22Rv1 (cell line): ENCODE data around the gene HDAC10.

ENCODE experiments used
- H3K27ac ChIP-seq: fragments of 450-650 bp; 2 replicates; pipeline ENCODE4 v1.5.1; 2017
- CTCF ChIP-seq: fragments of 450-650 bp; IDR thresholded peaks from 2 replicates; pipeline ENCODE4 v1.5.1; 2017; ENCODE audit warnings: mild to moderate bottlenecking
- ZFX ChIP-seq: fragments of 450-650 bp; IDR thresholded peaks from 2 replicates; pipeline ENCODE4 v1.6.1; 2017; ENCODE audit warnings: antibody characterized with exemption, borderline replicate concordance

HDAC10 gene

DNA sequence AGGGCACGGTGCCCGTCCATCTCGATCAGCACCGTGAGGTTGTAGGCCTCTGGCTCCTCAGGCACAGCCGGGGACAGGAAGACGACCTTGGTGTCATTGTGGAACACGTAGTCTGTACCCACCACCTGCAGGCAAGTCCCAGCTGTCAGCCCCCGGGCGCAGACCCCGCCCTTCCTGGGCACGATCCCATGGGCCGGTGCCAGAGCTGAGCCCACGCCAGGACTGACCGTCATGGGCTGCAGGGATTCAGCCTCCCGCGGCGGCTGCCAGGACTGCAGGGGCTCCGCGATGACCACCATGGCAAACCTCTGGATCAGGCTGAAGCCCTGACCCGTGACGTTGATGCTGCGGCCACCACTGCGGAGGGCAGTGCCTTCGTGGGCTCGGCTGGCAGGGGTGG lies 30.9 kb upstream of the HDAC10 start:
- TF ChIP-seq ZFX (no peak), CTCF (no peak)
- H3K27ac ChIP-seq = no peak overlapping the region

DNA sequence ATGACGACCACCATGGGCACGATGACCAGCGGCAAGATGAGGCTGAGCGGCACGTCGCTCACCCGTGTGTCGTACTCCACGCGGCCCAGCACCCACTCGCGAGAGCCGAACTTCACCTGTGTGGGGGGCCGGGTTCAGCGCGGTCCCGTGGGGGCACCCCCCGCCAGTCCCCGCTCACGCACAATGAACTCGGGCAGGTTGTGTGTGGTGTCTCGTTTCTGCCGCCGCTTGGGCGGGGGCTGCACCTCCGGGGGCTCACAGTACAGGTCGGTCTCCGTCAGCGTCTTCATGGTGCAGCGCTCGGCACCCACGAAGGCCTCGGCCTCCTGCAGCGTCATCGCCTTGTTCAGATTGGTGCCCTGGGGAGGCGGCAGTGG lies 30.3 kb upstream of the HDAC10 start:
- no peak overlapping the region for H3K27ac ChIP-seq
- no peak for TF ChIP-seq CTCF
- TF ChIP-seq ZFX = no peak

GRCh38 chr22:50280708-50281383 lies 29.8 kb upstream of the HDAC10 start:
- TF ChIP-seq CTCF (no peak), ZFX (no peak)
- no peak overlapping the region for H3K27ac ChIP-seq

- no peak for TF ChIP-seq CTCF
- no peak overlapping the region for H3K27ac ChIP-seq
Measured at GRCh38 chr22:50280022-50280707, 29.1 kb upstream of the HDAC10 start.

DNA sequence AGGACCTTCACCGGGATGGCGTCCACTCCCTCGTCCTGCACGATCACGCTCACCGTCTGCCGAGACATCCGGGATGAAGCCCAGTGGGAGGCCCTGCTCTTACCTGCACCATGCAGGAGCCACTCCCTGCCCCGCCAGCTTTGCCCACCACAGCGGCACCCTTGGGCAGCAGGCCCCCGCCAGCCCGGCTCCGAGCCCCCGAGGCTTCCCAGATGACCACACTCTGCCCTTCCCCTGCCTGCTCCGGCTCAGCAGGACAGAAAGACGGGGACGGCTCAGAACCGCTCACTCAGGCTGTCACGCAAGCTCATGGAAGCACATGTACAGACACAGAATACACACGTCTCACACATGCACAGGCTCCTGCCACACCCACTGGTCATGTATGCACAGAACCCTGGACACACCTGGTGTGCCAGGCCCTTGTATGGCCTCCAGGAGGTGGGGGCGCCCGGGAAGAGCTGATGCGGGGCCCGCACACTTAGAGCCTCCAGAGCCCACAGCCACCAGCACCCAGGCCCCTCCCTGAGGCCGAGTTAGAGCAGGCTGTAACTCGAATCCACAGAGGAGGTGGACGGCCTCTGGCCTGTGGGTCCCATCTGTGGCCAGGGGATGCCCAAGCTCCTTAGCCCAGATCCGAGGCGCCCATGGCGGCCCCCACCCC lies 28.0 kb upstream of the HDAC10 start:
- TF ChIP-seq CTCF = no peak
- no peak for TF ChIP-seq ZFX
- no peak overlapping the region for H3K27ac ChIP-seq

- no peak for TF ChIP-seq CTCF
- TF ChIP-seq ZFX = no peak
- H3K27ac ChIP-seq = no peak overlapping the region
Measured at GRCh38 chr22:50278461-50278860, 27.4 kb upstream of the HDAC10 start.

- no peak for TF ChIP-seq ZFX
- no peak for TF ChIP-seq CTCF
- H3K27ac ChIP-seq = no peak overlapping the region
Measured at GRCh38 chr22:50277761-50278160, 26.7 kb upstream of the HDAC10 start.
